Measurements from ENCODE around the gene B9D1.

Gene B9D1

GRCh38 chr17:19302791-19303331, 59.7 kb downstream of the B9D1 start:
- DNase-seq (ENCODE audit: low read depth) = no peak

DNA sequence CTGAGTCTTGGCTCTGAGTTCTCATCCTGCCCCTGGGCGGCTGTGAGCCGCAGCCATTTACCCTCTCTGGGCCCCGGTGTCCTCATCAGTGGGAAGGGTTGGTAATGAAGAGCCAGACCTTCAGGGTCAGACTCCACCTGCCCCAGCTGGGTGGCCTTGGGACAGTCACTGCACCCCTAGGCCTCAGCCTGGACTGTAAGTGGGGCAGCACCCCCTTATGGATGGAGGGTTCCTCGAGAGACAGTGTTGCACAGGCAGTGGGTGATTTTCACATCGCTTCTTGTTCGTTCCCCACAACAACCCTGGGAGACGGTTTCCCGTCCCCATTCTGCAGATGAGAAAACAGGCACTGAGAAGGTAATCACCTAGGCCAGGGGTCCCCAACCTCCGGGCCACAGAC, 60.5 kb downstream of the B9D1 start:
- DNase-seq (ENCODE audit: low read depth) = no peak

GRCh38 chr17:19301274-19301951, 61.1 kb downstream of the B9D1 start:
- no peak for DNase-seq (ENCODE audit: low read depth)

- DNase-seq (ENCODE audit: low read depth) = no peak
These were observed 62.7 kb downstream of the B9D1 start for GRCh38 chr17:19299866-19300265.

- DNase-seq (ENCODE audit: low read depth) = no peak
These were observed 63.2 kb downstream of the B9D1 start for GRCh38 chr17:19299214-19299747.

- DNase-seq (ENCODE audit: low read depth) = no peak
These were observed 63.8 kb downstream of the B9D1 start for GRCh38 chr17:19298569-19299213.

DNA sequence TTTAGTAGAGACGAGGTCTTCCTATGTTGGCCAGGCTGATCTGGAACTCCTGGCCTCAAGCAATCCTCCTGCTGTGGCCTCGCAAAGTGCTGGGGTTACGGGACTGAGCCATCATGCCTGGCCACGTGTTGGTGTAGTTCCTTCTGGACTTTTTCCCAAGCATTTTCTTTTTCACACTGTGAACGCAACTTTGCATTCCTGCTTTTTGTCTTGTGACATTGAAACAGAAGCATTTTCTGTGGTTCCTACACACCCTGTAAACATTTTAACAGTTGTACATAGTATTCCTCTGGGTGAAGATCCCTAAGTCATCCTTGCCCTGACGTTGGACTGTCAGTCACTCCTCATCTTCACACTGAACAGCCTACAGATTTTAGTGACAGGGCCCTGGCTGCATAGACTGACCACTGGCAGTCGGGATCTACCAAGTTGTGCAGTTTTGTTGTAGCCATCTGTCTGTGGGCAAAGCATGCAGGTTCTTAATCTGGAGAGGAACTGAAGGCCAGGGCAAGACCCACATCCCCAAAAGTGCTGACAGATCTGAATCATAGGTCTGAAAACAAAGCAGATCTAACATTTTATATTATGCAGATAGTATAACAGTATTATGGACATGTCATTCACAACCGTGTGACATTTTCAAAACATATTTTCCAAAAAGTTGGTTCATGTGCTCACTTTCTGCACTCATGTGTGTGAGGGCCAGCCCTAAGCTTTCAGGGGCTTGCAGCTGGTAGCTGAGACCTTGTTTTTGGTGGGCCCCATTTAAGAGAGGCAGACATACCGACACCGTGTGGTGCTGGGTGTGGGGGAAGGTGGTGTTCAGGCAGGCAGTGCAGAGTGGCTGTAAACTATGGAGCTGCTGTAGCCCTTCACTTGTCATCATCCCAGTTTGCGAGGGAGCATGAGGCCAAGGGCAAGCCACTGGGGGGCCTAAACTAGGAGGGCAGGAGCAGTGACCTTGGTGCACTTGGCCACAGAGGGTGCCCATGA, 65.4 kb downstream of the B9D1 start:
- DNase-seq (ENCODE audit: low read depth) = no peak

- no peak for DNase-seq (ENCODE audit: low read depth)
These were observed 66.9 kb downstream of the B9D1 start for GRCh38 chr17:19295473-19296135.

- DNase-seq (ENCODE audit: low read depth) = no peak
These were observed 68.1 kb downstream of the B9D1 start for GRCh38 chr17:19294443-19294842.
